Fibroblast of skin of abdomen (primary cell): ENCODE data around the gene GSTM1.
"Not testable (repeated sequence)": the region's sequence is repeated elsewhere in the genome, so short reads cannot be mapped to it uniquely, and the experiment has no call there.

Experiments used
- DNase-seq: peaks from one replicate; pipeline ENCODE4 v3.0.0-alpha.2; 2013

The GSTM1 gene

DNA sequence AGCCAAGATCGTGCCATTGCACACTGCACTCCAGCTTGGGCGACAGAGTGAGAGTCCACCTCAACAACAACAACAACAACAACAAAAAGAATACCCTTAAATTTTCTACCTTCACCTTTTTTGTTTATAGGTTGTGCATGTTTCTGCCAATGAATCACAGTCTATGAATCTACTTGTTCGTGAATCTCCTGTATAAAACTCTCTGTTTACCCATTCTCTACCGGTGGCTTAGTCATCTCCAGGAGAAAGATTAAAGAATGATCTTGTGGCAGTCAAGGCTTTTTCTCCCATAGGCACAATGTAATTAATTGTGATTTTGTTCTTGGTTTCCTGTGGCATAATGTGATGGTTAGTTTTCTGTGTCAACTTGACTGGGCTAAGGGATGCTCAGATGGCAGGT, 10.2 kb downstream of the GSTM1 start:
- not testable (repeated sequence) for DNase-seq

DNA sequence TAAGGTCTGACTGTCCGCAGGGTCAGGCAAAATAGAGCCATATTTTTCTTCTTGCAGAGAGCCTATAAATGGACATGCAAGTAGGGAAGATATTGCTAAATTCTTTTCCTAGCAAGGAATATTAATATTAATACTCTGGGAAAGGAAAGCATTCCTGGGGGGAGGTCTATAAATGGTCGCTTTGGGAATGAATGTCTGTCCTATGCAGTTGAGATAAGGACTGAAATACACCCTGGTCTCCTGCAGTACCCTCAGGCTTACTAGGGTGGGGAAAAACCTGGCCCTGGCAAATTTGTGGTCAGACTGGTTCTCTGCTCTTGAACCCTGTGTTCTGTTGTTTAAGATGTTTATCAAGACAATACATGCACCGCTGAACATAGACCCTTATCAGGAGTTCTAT, 15.3 kb downstream of the GSTM1 start:
- DNase-seq = not testable (repeated sequence)

DNA sequence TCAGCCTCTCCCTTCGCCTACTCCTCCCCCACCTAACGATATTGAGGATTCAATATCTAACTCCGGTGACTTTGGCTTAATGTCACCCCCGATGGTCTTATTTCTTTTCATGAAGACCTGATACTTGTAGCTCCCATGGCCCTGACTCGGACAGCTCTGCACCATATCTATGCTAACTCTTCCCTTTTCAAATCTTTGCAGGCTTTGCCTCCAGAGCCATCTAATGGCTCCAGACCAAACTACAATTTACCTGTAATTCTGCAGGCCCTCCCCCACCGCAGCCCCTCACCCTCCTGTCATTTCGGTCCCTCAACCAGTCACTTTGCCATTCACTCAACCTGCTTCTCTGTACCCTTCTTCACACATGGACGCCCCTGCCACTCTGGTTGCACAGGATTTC, 16.6 kb downstream of the GSTM1 start:
- no peak for DNase-seq

DNA sequence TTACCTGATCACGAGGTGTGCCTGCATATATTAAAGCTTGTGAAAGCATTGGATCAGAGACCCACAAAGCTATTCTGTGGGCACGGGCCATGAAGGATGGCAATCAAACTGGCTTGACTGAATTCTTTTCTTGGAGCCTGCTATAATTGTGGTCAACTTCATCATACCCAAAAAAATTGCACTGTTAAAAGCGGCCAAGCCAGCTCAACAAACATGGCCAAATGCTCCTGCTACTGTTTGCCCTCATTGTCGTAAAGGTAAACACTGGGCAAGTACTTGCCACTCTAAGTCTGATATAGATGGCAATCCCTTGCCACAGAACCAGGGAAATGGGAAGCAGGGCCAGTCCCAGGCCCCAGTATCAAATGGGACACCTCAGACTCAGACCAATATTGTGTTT, 17.8 kb downstream of the GSTM1 start:
- DNase-seq = no peak

DNA sequence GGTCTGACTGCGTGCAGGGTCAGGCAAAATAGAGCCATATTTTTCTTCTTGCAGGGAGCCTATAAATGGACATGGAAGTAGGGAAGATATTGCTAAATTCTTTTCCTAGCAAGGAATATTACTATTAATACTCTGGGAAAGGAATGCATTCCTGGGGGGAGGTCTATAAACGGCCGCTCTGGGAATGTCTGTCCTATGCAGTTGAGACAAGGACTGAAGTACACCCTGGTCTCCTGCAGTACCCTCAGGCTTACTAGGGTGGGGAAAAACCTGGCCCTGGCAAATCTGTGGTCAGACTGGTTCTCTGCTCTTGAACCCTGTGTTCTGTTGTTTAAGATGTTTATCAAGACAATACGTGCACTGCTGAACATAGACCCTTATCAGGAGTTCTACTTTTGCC, 21.3 kb downstream of the GSTM1 start:
- DNase-seq = not testable (repeated sequence)

DNA sequence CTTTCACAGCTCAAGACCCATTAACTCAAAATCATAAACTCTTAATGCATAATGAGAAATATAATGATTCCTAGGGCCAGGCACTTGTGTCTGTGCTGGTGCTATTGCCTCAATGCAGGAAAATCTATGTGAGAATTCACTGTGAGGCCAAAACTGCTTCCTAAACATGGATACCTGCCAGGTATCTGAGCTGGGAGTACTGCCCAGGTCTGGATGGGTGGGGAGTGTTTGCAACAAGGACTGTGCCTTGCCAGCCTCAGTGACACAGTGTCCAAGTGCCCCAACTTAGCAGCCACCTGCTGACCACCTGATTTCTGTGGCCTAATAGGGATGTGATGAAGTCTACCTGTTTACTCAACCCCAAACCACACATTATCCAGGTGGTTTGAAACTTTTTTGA, 22.2 kb downstream of the GSTM1 start:
- DNase-seq = not testable (repeated sequence)

DNA sequence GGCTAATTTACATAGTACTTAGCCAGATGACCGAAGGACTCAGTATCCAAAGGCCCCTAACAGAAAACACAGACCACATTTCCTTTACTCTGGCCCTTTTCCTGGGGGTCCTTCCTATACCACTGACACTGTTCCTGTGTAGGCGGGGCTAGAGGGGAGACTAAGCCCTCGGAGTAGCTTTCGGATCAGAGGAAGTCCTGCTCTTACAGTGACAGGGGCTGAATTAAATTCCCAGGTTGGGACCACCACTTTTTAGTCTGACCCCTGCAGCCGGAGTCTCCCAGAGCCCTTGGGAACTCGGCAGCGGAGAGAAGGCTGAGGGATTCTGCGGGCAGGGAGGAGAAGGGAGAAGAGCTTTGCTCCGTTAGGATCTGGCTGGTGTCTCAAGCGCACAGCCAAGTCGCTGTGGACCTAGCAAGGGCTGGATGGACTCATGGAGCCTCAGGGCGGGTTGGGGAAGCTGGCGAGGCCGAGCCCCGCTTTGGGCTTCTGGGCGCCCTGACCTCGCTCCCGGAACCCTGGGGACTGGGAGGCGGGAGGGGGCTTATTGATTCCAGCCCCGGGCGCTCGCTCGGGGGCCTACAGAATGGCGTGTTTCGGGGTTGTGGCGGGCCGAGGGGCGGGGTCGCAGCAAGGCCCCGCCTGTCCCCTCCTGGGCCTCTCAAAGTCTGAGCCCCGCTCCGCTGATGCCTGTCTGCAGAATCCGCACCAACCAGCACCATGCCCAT, 24.1 kb downstream of the GSTM1 start, which contains the start of gene GSTM5:
Gene GSTM5 (plus strand): TSS at position 659 of the 728 bp plus-strand sequence. CDS start 62 bp downstream, at position 721.
- DNase-seq = peak; percentile 8

DNA sequence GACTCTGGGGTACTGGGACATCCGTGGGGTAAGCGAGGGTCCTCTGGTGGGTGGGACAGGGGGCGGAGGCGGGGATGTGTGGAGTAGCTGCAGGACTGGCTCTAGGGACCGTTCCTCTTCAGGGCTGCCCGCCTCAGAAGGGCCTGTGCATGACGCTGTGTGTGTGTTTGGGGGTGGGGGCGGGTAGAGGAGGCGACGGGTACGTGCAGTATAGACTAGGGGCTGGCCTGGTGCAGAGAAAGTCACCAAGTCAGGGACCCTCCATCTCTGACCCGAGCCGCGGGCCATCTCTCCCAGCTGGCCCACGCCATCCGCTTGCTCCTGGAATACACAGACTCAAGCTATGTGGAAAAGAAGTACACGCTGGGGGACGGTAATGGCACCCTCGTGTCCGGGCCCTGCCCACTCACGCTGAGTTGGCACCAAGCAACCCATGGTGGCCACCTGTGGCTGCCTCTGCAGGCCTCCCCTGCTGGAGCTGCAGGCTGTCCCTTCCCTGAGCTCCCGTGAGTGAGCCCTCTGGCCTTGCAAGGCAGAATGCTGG, 24.8 kb downstream of the GSTM1 start:
- no peak for DNase-seq

DNA sequence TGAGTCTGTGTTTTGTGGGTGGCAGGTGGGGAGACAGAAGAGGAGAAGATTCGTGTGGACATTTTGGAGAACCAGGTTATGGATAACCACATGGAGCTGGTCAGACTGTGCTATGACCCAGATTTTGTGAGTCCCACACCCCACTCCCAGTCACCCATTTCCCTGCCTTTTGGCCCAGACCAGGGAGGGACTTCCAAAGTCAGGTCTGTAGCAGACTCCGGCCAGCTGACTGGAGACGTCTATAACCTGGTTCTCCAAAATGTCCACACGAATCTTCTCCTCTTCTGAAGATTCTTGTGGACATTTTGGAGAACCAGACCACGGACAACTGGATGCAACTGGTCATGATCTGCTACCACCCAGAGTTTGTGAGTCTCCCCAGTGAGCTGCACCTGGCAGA, 26.0 kb downstream of the GSTM1 start:
- DNase-seq = no peak

DNA sequence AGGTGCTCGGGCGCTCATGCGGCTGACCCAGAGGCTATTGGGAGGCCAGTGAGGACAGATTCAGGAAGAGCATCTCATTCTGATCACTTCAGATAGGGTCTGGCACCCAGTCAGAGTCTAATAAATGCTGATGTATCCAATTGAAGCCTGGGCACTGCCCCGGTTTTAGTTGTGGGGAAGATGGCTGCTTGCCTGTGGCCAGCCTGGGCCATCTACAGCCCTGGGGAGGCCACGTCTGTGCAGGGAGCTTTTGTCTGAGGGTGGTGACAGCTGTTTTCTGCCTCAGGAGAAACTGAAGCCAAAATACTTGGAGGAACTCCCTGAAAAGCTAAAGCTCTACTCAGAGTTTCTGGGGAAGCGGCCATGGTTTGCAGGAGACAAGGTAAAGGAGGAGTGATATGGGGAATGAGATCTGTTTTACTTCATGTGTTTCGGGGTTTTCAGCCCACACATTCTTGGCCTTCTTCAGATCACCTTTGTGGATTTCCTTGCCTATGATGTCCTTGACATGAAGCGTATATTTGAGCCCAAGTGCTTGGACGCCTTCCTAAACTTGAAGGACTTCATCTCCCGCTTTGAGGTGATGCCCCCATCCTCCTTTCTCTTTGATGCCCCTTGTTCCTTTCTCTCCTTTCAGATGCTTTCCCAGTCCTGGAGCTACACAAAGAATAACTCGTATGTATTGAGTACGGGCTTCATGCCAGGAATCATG, 27.2 kb downstream of the GSTM1 start:
- DNase-seq = no peak

DNA sequence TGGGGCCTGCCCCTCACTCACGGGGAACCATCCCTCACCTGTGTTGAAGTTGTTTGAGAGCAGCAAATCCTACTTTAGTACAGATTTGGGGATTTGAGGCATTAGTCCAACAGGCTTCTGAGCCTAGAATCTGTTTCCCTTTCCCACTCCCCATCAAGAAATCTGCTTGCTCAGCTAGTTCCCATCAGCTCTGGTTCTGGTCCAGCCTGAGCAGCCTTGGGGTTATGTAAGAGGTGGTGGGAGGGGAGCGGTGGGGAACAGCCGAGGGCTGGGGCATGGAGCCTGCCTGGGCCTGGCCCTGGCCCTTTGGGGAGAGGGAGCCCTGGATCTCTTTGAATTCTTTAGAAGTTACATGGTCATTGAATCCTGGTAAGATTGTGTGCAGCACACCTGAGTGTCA, 28.5 kb downstream of the GSTM1 start:
- no peak for DNase-seq

DNA sequence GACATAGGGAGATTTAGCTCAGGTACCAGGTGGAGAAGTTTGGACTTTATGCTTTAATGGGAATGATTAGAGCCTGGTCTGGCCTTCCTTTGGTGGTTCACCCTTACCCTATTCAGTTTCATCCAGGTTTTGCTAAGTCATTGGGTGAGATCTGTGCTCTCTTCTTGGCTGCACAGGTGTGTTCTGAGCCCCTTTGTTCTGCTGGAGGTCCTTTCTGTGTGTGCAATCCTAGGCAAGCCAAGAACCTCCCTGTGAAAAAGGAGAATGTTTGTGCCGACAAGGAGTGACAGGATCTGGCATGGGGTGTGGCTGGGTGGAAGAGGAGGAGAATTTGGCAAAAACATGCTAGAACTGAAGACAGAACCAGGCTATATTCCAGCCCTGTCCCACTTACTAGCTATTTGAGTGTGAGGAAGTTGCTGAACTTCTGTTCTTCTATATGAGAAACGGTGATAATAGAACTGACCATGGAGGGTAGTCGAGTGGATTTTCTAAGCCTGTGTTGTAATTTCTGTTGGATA, 29.0 kb downstream of the GSTM1 start:
- no peak for DNase-seq

DNA sequence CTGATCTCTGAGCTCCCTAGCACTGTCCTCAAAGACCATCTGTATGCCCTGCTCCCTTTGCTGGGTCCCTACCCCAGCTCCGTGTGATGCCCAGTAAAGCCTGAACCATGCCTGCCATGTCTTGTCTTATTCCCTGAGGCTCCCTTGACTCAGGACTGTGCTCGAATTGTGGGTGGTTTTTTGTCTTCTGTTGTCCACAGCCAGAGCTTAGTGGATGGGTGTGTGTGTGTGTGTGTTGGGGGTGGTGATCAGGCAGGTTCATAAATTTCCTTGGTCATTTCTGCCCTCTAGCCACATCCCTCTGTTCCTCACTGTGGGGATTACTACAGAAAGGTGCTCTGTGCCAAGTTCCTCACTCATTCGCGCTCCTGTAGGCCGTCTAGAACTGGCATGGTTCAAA, 30.1 kb downstream of the GSTM1 start:
- DNase-seq = no peak

DNA sequence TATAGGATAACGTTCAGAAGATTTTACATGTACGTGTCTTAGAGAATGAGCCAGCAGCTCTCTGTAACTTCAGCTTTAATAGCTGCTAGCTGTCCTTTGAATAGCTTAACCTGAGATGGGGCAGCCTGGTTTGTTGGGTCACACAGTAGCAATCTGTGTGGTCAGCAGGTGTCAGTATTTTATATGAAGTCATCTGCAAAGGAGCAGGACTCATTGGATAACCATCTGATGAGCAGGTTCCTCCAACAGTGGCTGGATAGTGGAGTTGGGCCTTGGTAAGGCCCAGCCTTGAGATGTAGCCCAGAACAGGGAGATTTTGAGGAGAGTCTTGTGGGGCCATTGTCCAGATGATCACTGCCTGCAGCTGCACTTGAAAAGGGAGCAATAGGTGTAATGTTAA, 30.9 kb downstream of the GSTM1 start:
- no peak for DNase-seq

DNA sequence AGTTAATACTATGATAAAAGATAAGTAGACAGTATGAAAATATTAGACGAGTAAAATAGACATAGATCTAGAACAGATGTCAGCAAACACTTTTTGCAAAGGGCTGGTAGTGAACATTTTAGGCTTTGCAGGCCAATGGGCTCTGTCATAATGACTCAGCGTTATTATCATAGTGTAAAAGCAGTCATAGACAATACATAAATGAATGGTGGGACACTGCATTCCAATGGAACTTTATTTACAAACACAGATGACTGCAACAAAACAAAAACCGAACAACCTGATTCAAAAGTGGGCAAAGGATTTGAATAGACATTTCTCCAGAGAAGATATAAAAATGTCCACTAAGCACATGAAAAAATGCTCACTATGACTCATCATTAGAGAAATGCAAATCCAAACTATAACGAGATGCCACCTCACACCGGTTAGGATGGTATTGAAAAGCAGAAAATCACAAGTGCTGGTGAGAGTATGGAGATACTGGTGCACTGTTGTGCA, 31.8 kb downstream of the GSTM1 start:
- DNase-seq = peak; percentile 53

DNA sequence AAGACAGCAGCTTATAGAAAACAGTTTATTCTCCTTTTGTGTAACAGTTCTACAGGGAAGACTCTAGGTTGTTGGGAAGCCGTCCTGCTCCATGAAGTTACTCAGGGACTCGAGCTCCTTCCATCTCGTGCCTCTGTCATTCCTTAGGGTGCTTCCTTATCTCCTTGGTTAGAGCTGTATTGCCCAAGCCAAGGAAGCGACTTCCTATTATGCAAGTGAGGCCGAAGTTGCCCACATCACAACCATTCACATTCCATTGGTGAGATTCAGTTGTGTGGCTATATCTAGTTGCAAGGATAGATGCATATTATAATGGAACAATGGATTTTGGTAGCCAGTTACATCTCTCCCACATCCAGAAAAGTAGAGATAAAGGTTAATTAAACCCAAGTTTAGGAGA, 33.4 kb downstream of the GSTM1 start:
- DNase-seq = no peak

DNA sequence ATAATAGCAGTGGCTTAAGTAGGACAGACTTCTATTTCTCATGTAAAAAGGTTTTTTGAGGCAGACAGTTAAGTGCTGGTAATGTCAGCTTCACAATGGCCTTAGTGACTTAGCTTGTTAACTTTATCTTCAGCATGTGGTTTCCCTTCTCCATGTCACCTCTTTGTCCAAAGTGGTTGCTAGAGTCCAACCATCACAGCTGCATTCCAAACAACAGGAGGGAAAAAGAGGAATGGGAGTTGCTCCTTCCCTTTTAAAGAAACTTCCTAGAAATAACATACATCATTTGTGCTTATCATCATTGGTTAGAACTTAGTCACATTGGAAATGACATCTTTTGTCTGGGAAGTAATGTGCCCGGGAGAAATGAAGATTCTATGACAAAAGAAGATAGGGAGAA, 34.4 kb downstream of the GSTM1 start:
- no peak for DNase-seq

DNA sequence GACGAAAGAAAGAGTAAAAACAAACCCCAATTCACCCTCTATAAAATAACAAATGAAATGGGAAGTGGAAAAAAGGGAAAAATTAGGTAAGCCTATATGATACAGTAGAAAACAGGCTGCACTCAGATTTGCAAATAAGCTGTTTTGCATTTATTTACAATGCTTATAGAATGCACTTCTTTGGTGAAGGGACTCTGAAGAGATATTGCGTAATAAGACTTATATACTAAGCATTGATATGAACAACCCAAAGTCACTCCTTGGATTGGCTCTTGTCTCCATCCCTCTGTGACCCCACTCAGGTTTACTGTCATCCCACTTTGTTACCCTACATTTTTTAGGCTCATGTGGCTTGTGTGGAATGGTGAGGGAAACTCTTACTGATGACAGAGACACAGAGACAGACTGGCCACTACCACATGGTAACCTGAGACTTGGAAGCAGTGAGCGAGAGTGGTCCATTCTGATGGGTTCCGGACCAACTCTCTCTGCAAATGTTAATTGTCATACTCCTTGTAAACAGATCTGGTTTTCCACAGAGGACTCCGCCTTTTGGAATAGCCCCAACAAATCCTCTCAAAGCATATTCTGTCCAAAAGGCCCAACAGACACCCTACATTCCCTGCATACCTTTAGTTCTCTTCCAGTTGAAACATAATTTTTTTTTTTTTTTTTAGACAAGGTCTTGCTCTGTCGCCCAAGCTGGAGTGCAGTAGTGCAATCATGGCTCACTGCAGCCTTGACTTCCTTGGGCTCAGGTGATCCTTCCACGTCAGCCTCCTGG, 35.5 kb downstream of the GSTM1 start:
- DNase-seq = peak; percentile 50

DNA sequence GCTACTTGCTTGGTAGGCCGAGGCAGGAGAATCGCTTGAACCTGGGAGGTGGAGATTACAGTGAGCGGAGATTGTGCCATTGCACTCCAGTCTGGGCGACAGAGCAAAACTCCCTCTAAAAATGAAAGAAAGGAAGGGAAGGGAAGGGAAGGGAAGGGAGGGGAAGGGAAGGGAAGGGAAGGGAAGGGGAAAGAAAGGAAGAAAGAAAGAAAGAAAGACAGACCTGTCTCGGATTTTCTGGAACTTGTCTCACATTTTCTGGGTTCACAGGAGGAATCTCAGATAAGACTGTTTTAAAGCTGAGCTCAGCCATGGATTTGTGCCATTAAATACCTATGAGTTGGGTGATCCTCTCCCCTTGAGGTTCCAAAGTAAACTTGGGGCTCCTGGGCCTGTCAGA, 37.3 kb downstream of the GSTM1 start:
- no peak for DNase-seq

DNA sequence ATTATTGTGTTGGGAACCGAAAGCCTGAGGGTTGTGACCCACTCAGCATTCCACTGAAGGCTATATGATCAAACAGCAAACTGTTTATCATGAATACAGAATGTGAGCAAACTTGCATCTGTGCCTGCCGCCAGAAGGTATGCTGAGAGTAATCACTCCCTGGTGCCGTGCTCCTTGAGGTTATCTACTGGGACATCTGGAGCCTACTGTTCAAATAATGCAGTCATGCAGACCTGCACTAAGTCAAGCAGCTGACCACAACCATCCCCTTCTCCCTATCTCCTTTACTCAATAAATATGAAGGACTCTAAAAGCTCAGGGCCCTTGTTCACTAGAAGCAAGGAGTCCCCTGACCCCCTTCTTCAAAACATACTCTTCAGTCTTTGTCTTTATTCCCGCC, 37.9 kb downstream of the GSTM1 start:
- DNase-seq = no peak

DNA sequence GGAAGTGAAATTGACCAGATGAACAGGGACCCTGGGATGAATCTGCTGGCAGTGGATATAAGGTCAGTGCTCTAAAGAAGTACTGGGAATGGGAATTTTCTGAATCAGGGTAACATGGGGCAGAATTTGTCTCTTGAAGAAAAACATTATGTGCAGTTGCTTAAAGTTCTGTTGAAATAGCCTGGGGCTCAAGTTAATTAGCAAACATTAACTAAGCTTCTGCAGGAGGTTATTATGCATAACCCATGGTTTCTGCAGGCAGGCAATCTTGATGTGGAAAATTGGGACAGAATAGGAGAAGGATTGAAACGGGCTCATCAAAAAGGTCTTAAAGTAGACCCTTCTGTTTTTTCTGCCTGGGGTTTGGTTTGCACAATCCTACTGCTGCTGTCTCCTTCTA, 38.4 kb downstream of the GSTM1 start:
- no peak for DNase-seq

DNA sequence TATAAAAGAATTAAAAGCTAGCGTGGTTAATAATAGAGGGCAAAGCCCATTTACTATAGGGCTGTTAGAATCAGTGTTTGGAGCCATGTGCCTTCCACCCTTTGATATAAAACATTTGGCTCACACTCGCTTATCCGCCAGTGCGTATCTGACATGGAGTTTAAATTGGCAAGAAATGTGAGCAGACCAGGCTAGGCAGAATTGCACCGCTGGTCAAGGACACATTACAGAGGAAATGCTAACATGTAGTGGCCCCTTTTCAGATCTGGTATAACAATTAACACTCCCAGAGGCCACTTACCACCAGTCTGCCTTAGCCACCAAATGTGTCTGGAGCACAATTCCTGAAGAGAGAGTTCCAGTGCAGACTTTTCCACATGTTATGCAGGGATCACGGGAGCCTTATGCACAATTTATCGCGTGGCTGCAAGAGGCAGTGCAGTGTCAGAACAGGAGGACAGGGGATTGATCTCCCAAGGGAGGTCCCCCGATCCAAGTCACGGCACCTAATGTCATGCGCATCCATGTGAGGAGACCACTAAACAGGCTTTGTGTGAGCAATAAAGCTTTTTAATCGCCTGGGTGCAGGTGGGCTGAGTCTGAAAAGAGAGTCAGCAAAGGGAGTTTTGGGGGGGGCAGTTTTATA, 39.2 kb downstream of the GSTM1 start:
- DNase-seq = no peak
